ELF-1 (cell line): Measurements from ENCODE around the gene SELENOT.

Experiments
- DNase-seq: peaks from one replicate; pipeline ENCODE4 v3.0.0-alpha.2; 2016; ENCODE audit warnings: low read depth, low spot score

The SELENOT gene, protein sequence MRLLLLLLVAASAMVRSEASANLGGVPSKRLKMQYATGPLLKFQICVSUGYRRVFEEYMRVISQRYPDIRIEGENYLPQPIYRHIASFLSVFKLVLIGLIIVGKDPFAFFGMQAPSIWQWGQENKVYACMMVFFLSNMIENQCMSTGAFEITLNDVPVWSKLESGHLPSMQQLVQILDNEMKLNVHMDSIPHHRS

DNA sequence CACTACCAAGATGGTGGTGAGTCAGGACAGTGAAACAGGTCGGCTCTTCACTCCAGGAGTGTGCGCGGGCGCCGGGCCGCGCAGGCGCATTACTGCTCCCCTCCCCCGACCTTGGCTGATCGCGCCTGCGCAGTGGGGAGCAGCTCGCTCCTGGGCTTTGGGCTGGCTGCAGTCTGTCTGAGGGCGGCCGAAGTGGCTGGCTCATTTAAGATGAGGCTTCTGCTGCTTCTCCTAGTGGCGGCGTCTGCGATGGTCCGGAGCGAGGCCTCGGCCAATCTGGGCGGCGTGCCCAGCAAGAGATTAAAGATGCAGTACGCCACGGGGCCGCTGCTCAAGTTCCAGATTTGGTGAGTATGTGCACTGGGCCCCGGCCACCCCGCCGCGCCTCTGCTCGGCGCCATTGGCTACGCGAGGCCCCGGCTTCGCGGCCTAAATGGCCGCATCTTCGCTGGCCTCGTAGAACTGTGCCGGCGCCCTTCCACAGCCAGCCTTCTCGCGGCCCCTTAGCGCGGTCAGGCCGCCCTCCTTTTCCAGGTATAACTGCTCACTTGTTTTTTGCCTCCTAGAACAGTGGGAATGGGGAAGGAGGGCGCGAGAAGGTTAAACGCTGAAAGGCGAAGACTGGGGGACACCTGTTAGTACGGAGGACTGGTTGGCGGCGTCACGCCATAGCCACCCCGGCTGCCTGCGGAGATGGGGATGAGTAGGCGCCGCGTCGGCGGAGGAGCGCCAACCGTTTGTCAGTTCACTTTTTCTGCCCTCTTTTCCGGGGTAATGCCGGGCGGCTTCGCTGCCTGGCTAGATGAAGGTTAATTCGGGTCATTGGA, at the start of gene SELENOT:
Gene SELENOT (plus strand): TSS at position 169 of the 827 bp plus-strand sequence. CDS start 42 bp downstream, at position 211.
- peak; percentile 98 for DNase-seq

DNA sequence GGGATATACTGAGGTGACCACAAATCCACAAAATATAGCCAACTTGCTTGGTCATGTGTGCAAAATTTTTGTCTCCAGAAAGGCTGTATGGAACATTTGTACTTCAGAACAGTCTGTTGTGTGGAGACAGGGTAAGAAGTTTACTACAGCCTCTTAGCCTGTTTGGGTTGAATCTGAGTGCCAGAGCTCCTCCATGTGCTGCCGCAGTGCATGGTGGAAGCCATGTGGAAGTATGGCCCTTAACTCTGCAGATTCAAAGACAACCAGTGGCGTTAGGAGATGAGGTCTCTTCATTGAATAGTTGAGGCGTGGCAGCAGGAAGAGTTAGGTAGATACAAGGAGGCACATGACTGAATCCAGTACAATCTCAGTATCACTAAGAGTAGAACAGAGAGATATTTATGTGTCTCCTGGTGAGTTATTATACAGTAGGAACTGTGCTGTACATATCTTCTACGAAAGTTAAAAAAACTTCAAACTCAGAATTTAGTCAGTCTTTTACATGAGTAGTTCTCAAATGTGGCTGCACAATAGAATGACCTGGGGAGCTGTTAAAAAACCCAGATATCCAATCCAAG, 47.2 kb upstream of the SELENOT start:
- no peak for DNase-seq

DNA sequence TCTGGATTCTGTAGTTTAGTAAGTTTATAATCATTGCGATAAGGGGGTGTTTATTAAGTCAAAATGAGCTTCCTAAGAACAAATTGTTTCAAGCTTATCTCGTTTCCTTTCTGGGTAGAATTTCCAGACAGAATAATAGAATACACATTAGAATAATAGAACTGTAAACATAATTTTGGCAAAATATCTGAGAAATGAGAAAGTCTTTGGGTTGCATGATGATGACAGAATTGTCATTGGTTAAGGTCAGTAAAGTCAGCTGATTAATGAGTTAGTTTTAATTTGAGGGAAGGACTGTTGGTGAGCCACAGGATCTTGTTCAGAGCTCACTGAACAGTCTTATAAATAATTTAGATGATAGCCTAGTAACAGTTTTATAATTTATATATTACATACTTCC, 46.3 kb upstream of the SELENOT start:
- no peak for DNase-seq

DNA sequence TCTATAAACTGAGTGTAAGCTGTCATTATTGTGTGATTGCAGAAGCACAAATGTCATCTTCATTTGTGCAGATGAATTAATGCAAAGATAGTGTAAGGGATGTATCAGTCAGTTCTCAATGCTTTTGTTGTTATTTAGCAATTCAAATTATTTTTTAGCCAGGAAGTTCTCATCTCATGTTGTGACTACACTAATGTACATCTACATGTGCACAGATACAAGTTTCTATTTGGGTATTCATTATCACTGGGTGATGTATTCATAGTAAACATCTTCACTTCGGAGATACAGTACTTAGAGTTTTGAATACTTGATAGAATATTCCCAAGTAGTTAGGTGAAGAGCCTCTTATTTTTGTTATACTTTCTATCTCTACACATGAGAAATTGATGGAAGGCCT, 45.4 kb upstream of the SELENOT start:
- DNase-seq = no peak

DNA sequence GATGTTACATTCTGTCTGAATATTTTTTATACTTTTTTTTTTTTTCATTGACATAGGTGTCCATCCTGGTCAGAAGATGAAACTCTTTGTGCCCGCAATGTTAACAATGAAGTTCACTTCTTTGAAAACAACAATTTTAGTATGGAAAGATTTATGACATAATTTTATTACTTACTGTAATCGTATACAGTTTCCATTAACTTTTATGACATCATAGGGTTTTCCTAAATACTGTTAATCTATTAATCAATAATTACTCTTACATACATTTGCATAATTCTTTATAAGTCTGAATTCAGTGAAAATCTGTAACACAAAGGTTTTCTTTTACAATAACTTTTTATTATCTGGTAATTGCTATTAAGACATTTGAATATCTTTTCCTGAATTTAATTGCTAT, 38.9 kb upstream of the SELENOT start:
- no peak for DNase-seq

DNA sequence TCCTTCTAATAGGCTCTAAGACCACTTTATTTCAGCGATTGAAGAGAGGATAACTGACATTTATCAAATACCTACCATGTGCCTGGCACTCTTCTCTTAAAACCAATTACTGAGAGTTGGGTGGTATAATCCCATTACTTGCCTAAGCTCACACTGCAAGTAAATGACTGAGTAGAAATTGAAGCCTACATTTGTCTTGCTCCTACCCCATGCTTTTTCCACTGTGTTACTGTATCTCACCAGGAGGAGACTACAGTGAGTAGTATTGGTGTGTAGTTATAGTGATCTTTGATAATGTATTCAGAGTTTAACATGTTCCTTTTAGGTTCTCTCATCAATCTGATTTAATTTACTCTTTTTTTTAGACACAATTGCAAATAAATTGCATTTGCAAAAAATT, 35.8 kb upstream of the SELENOT start:
- DNase-seq = no peak

DNA sequence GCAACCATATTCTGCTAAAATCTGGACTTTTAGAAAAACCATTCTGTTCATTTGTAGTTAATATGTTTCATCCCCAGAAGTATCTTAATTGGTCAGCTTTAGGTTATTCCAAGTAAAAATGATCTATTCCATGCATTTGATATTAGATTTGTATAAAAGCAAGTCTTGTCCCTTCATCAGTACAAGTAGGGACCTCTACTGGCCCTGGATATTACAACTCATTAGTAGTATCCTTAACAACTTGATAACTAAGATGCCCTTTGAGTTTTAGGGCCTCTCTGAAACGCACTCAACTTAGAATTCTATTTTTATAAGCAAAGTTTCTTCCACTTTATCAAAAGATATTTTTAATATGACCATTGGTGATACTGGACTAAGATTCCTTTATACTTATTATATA, 25.3 kb upstream of the SELENOT start:
- no peak for DNase-seq

DNA sequence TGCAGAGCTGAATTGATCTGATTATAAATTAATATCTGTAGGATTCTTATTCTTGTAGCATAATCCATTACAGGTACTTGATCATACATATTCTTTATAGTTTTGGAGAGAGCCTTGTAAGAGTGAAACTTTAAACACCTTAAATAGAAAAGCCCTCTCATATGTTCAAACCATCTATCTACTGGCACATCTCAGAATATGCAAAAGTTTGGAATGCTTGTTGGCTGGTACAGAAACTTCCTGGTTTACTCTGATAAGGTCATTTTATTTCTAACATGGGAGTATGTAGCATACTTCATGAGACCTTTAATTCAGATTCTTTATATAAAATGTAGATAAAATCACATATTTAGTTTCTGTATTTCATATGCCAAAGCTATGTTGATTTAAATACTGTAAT, 21.9 kb upstream of the SELENOT start:
- DNase-seq = no peak

DNA sequence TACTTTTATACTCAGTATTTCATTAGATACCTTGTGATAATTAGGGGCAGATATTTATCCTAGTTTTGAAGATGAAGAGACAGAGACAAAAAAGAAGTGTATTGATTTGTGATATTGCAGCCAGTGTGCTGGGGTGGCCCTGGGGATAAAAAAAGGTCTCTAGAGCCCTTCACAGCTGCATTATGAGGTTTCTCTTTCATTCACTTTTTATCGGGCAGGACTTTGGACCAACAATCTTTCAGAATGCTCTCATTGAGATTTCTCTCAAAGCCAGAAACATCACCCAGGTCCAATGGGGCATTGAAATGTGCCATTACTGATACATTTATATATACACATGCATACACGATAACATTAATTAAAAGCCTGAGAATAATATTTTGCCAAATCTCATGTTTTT, 20.5 kb upstream of the SELENOT start:
- no peak for DNase-seq

DNA sequence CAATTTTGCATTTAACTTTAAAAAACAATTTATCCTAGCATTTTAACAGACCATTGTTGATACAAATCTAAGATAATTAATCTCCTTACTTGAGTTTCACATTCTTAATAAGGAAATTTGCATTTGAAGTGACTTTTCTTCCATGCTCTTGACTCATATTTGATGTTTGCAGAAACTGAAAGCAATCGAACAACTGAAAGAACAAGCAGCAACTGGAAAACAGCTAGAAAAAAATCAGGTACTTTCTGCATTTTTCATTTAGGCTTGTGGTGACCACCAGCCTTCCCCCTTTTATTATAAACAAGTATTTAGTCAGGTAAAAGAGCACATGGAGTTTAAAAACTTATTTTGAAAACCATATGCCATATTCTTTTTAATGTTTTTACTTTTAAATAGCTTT, 20.1 kb upstream of the SELENOT start:
- no peak for DNase-seq

DNA sequence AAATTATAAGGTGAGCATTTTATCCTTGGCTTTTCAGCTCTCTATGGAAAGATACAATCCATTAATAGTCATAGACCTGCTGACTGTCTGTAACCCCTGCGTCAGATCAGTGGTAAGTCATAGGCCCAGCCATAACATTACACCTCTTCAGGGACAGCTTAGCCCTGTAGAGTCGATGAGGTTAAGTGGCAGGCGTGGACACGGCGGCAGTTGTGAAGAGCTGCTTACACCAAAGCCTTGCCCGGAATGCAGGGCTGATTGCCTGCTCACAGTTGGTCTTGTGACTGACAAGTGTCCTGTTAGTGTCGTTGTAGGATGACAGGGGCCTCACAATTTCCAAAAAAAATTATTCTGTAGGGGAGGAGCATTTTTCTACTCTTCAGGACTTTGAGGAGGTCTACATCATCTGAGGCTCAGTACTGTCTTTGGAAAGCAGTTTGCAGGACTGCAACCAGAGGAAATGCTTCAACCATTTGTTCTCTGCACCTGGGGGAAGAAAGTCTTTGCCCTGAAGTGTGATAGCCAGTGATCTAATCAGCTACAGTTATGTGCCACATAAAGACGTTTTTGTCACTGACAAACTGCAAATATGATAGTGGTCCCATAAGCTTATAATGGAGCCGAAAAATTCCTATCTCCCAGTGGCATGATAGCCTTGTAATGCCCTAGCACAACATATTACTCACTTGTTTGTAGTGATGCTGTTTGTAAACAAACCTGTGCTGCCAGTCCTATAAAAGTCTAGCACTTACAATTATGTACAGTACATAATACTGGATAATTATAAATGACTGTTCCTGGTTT, 14.9 kb upstream of the SELENOT start:
- no peak for DNase-seq

DNA sequence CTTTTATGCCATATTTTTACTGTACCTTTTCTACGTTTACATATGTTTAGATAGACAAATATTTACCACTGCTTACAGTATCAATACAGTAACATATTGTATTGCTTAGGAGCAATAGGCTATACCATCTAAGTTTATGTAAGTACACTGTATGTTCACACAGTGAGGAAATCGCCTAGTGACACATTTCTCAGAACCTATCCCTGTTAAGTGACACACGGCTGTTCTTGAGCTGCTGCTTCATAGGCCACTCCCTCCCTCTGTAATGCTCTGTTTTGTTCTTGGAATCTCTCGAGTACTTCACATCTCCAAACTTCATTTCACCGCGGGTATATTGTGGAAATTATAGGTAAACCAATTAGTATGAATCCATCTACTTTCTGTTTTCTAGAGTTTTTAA, 13.4 kb upstream of the SELENOT start:
- no peak for DNase-seq

DNA sequence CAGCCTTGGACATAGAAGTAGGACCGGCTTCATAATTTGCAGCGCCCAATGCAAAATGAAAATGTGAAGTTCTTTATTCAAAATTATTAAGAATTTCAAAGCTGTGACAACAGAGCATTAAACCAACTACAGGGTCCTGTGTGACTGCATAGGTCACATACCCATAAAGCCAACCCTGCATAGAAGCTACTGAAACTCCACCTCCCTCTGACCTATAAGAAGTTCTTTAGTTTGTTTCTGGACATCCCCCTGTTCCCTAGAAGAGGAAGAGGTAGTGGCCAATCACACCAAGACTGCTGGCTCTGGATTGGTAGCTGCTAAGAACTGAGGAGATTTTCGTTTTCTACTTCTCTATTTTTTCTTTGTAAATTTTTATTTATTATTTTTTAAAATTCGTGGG, 9.0 kb upstream of the SELENOT start:
- DNase-seq = no peak

DNA sequence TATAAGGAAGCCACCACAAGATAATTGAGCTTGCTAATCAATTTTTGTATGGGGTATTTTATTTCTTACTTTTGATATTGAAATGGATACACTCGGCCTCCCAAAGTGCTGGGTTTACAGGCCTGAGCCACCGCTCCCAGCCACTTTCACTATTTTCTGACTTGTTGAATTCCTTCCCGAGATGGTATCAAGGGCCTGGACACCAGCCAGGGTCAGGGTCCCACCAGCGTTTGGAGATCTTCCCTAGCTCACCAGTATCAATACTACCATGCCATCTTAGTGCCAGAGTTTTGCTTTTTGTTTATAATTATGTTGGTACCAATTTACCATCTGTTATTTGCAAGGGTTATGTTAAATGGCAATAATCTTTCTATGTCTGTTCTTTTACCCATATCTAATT, 5.5 kb upstream of the SELENOT start:
- DNase-seq = no peak

DNA sequence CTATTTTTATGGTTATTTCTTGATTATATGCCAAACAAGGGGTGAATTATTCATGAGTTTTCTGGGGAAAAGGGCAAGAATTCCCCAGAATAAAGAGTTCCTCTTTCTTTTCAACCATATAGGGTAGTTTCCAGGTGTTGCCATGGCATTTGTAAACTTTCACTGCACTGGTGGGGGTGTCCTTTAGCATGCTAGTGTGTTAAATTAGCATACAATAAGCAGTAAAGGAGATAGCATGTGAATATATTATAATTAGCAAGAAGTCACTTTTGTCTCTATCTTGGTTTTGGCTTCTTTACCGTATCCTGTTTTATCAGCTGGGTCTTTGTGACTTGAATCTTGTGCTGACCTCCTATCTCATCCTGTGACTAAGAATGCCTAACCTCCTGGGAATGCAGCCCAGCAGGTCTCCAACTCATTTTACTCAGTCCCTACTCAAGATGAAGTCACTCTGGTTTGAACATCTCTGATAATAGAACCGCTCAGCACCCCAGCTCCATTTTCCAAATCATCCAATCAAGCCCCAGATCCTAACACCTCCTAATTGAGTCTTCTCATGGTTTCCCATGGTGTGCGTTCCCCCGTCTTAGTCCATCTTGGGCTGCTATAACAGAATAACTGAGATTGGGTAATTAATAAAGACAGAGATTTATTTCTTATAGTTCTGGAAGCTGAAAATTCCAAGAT, 3.4 kb upstream of the SELENOT start:
- peak; percentile 67 for DNase-seq

DNA sequence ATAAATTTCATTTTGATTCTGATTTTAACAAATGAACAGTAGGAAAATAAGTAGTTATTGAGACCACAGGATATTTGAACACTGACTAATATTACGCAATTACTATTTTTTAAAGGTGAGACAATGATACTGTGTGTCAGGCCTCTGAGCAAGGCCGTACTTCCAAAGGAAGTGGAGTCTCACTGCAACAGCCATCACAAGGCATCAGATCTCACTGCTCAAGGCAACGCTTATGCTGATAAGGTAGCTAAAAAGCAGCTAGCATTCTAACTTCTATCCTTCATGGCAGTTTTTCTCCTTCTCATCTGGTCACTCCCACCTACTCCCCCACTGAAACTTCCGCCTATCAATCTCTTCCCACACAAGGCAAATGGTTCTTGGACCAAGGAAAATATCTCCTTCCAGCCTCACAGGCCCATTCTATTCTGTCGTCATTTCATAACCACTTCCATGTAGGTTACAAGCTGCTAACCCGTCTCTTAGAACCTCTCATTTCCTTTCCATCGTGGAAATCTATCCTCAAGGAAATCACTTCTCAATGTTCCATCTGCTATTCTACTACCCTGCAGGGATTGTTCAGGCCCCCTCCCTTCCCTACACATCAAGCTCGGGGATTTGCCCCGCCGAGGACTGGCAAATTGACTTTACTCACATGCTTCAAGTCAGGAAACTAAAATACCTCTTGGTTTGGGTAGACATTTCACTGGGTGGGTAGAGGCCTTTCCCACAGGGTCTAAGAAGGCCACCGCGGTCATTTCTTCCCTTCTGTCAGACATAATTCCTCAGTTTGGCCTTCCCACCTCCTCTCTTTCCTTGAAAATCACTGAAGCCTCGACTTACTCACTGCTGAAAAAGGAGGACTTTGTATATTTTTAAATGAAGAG, 2.2 kb upstream of the SELENOT start:
- DNase-seq = peak; percentile 15

DNA sequence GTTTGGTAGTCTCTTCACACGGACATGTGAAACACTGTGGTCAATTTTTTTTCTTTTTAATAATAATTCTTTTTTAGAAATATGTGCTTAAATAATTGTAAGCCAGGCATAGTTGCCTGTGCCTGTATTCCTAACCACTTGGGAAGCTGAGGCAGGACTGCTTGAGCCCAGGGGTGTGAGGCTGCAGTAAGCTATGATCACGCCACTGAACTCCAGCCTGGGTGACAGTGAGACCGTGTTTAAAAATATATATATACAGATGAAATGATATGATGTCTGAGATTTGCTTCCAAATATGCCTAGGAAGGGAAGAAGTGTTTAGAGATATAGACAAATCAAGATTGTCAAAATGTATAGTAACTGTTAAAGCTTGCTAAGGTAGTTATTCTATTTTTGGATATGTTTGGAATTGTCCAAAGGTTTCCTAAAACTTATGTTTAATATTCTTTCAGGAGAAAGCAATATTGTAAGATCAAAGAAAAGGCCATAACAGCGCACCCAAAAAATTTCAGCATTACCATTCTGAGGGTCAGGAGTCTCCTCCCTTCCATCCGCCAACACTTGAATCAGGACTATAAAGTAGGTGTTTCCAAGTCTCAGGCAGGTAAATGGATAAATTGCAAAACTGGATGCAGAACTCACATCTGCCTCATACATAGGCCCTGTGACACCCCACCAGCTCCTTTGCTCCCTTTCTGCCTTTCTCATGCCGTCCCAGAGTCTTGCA, 532 bp upstream of the SELENOT start:
- no peak for DNase-seq

DNA sequence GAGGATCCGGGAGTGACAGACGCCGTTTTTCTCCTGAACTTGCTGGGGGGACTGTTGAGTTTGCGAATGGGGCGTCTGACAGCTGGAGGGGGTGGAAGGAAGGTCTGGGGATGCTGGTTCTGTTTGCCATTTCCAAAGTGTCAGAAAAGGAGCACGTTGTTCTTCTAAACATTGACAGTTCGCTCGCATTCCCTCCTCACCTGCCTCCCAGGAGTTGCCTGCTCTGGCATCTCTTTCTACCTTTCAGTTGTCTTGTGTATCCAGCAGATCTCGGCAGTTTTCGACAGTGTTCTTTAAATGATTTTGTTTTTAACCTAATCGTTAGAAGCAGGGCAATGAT, 829 bp downstream of the SELENOT start:
- no peak for DNase-seq

DNA sequence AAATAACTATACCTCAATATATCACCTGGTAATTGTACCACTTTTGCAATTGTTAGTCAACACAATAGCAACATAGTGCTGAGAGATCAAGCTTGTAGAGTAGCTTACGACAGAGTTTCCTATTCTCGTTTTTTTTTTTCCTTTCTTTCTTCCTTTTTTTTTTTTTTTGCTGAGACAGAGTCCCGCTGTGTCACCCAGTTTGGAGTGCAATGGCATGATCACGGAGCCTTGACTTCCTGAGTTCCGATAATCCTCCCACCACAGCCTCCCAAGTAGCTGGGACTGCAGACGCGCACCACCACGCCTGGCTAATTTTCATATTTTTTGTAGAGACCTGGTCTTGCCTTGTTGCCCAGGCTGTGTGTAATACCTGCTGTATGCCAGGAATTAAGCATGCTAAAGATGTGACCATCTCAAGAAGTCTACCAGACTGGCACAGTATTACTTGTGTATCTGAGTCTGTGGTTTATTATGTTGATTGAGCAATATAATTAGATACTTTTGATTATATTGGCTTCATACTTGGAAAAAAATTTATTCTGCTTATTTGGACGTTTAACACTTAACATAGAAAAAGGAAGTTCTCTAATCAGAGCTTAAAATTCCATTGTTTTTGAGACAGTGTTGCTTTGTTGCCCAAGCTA, 3.0 kb downstream of the SELENOT start:
- no peak for DNase-seq
